H7 (cell line): ENCODE measurements around the gene CCDC85C. TPM values are rescaled to one million over a fixed set of nuclear protein-coding genes. Genes with fewer than 3 reads are reported as not detected.

Source experiments
- DNase-seq: peaks from one replicate; pipeline ENCODE4 v3.0.0; 2012
- H3K27me3 ChIP-seq: 2 replicates; pipeline ENCODE4 v1.6.0; 2011; ENCODE audit warnings: mild to moderate bottlenecking, low read length; ENCODE audit not compliant: control insufficient read depth, insufficient read depth
- H3K36me3 ChIP-seq: replicated peaks from 2 replicates; pipeline ENCODE4 v1.5.1; 2011; ENCODE audit warnings: low read length; ENCODE audit not compliant: control insufficient read depth, insufficient read depth
- H3K4me3 ChIP-seq: 2 replicates; pipeline ENCODE4 v1.5.1; 2011; ENCODE audit warnings: low read depth, mild to moderate bottlenecking, control low read depth, low read length, moderate library complexity; ENCODE audit not compliant: insufficient read depth
- total RNA-seq: library from RNA; depleted of rRNA; stranded (reverse); fragments of >200 nt; shearing (Covaris generic); gene quantifications from 2 replicates; pipeline ENCODE4 v1.2.3, GENCODE V29; 2014

The CCDC85C gene
- total RNA-seq, 1 experiment from 2014 or later: 50.2 TPM

GRCh38 chr14:99522457-99522891 lies 81.5 kb downstream of the CCDC85C start:
- no peak for DNase-seq
- Histone ChIP-seq H3K4me3 (no peak overlapping the region), H3K27me3 (no peaks in the 10 kb centered on the region), H3K36me3 (no peaks in the 10 kb centered on the region)

DNA sequence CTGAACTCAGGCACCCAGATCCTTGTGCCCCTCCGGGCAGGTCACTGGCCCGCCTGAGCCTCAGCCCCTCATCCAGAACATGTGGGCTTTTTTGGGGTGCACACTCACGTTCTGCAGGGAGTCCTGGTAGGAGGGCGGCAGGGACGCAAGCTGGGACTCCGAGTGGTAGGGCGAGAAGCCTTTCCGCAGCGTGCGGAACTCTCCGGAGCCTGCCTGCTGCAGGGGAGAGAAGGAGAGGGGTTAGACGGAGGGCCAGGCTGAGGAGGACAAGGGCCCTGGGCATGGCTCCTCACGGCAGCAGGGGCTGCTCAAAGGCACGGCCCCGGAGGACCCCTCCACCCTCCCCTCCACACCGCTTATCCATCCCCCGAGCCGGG lies 82.0 kb downstream of the CCDC85C start:
- DNase-seq: no peak
- no peaks in the 10 kb centered on the region for H3K27me3 ChIP-seq
- H3K36me3 ChIP-seq: no peaks in the 10 kb centered on the region
- H3K4me3 ChIP-seq: no peak overlapping the region

GRCh38 chr14:99521176-99522024 lies 82.6 kb downstream of the CCDC85C start:
- Histone ChIP-seq H3K36me3 (no peaks in the 10 kb centered on the region), H3K27me3 (no peaks in the 10 kb centered on the region), H3K4me3 (no peak overlapping the region)
- DNase-seq: no peak

DNA sequence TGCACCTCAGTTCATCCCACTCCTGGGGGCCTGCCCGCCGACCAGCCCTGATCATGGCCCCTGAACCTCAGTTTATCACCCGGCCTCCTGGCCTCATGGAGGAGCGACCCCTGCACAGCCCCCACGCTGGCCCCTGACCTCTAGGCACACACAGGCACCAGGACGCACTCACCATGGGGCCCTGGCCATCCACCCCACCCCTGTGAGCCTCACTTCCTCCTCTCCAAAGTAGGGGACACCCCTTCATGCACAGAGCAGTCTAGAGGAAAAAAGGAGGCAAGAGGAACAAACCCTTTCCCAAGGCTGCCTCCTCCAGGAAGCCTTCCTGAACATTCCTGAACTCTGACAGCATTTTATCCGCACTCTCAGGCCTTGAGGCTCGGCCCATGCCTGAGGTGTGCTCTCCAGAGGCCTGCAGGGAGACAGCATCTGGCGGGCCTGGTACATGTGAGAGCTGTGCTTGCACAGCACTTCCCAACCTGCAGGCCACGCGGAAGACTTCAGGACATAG lies 83.4 kb downstream of the CCDC85C start:
- Histone ChIP-seq H3K36me3 (no peaks in the 10 kb centered on the region), H3K27me3 (no peaks in the 10 kb centered on the region), H3K4me3 (no peak overlapping the region)
- peak; percentile 66 for DNase-seq

DNA sequence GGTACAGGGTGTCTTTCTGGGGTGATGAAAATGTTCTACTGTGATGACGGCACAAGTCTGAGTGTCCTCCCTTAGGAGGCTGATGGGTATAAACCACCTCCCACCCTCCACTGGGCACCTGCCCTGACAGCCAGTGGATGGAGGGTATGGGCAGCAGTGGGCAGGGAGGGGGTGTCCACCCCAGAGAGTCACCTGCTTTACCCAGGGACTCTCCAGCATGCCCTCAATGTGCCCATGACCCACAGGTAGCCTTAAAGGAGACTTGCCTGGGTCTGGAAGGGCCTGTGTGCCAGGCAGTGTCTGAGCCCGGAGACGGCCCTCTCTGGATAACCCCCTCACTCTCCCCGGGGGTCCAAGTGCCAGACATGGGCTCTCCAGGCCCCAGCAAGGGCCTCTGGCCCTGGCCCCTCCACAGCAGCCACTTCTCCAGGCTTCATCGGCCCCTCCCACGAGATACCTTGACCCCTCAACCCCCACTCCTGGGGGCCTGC lies 84.0 kb downstream of the CCDC85C start:
- no peaks in the 10 kb centered on the region for H3K36me3 ChIP-seq
- H3K27me3 ChIP-seq: no peaks in the 10 kb centered on the region
- peak; percentile 54 for DNase-seq
- no peak overlapping the region for H3K4me3 ChIP-seq

DNA sequence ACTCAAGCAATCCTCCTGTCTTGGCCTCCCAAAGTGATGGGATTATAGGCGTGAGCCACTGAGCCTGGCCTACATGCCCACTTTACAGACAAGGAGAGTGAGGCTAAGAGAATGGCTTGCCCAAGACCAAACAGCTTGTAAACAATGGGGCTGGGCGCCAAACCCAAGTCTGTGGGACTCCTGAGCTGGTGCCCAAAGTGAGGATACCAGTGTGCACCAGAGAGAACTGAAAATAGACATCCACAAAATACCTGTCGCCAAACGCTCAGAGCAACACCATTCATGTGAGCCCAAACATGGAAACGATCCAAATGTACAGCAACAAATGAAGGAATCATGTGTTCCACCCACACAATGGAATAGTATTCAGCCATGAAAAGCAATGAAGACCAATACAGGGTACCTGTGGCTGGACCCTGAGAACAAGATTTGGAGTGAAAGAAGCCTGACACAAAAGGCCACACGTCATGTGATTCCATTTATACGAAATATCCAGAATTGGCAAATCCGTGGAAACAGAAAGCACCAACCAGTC lies 84.6 kb downstream of the CCDC85C start:
- DNase-seq: peak; percentile 10
- Histone ChIP-seq H3K36me3 (no peaks in the 10 kb centered on the region), H3K4me3 (no peak overlapping the region), H3K27me3 (no peaks in the 10 kb centered on the region)

DNA sequence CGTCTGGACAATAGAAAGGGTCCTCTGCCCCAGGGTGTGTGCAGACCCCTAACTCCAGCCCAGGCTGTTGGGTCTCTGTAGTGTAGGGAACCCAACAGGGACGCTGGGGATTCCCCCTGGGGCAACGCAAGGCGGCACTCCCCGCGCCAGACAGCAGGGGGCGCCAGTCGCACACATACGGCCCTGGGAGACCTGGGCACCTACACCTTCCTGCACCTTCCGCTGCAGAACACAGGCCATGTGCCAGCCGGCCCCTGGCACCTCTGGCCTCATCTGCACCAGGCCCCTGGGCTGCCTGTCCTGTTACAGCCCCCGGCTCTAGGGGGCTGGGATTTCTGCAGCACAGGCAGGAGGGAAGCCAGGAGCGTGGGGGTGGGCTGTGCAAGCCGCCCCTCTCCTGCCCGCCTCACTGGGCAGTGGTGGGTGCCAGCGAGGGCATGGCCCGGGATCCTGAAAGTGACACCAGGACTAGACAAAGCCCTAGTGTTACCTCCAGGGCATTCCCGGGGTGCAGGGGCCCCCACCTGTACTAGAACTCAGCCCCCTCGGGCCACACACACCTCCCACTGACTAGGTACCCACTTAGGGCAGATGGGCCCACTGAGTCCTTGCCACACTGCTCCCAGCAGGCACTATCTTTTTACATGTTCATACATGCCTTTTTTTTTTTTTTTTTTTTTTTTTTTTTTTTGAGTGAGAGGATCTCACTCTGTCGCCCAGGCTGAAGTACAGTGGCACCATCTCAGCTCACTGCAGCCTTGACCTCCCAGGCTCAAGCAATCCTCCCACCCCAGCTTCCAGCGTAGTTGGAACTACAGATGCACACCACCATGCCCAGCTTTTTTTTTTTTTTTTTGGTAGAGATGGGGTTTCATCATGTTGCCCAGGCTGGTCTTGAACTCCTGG lies 85.3 kb downstream of the CCDC85C start:
- H3K4me3 ChIP-seq: no peak overlapping the region
- no peaks in the 10 kb centered on the region for H3K36me3 ChIP-seq
- DNase-seq: peak; percentile 98
- no peaks in the 10 kb centered on the region for H3K27me3 ChIP-seq

- Histone ChIP-seq H3K27me3 (no peaks in the 10 kb centered on the region), H3K36me3 (no peaks in the 10 kb centered on the region), H3K4me3 (no peak overlapping the region)
- peak; percentile 43 for DNase-seq
Observed at GRCh38 chr14:99517643-99518381, 86.2 kb downstream of the CCDC85C start.

DNA sequence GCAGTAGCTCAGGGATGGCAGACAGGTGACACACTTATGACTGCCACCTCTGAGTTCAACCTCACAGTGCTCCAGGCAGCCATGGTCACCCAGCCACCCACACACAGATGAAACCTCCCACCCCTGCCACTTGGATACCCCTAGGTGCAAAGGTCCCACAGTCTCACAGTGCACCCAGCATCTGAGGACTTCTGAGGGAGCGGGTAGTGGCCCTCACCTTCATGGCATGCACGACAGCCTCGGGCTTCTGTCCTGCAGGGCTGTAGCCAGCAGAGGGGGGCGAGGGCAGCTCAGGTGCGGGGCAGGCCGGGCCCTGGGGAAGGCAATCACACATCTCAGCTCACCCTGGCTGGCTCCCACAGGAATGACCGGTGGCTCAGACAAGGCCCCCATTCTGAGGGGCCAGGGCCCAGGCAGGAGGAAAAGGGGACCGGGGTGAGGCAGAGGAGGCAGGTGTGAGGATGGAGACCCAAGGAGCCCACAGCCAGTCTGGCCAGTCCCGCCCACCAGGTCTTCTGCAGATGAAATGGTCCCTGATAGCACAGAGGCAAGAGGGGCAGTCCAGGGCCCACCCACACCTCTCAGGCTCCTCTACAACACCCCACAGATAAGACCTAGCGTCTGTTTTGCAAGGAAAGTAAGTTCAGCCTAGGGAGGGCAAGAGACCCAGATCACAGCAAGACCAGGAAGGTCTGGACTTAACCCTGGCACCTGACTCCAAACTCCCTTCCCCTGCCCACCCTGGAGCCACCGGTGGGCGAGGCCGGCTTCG lies 87.0 kb downstream of the CCDC85C start:
- Histone ChIP-seq H3K36me3 (no peaks in the 10 kb centered on the region), H3K27me3 (no peaks in the 10 kb centered on the region), H3K4me3 (no peak overlapping the region)
- peak; percentile 77 for DNase-seq

DNA sequence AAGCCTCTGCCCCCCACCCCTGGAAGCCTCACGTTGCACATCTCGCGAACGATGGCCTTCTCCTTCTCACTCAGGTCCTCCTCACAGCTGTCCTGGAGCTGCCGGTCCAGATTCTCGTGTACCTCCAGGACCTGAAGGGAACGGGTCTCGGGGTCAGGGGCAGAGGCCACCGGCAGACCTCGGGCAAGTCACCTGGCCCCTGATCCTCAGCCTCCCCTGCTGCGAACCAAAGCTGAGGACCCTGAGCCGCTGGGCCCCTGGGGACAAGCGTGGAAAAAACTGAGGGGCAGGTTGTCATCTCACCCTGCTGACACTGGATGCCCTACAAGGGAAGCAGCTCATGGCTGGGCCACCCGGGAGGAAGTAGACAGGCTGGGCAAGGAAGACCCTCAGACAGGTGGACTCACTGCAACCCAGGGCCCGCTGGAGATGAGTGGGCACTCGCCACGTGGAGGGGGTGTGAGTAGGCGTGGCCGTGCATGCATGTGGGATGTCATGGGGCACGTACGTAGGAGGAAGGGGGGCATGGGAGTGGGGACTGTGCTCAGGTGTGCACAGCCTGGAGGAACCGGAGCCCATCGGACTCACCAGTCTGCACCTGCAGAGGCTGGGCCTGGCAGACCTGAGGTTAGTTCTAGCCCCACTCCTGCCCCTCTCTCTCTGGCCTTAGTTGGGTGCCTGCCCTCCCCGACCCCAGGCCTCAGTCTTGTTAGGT lies 87.7 kb downstream of the CCDC85C start:
- DNase-seq: no peak
- no peaks in the 10 kb centered on the region for H3K27me3 ChIP-seq
- no peaks in the 10 kb centered on the region for H3K36me3 ChIP-seq
- H3K4me3 ChIP-seq: no peak overlapping the region

- no peak for DNase-seq
- H3K4me3 ChIP-seq: no peak overlapping the region
- H3K36me3 ChIP-seq: no peaks in the 10 kb centered on the region; the same call in 1 of the 2 replicates
- H3K27me3 ChIP-seq: no peaks in the 10 kb centered on the region
Observed at GRCh38 chr14:99515301-99516155, 88.5 kb downstream of the CCDC85C start.

GRCh38 chr14:99514552-99515300 lies 89.3 kb downstream of the CCDC85C start:
- Histone ChIP-seq H3K36me3 (peaks cover 1% of the 10 kb centered on the region; the same call in 1 of the 2 replicates), H3K27me3 (no peaks in the 10 kb centered on the region), H3K4me3 (no peak overlapping the region)
- DNase-seq: no peak
